GM19468 (cell line): Measurements from ENCODE around the gene IGLL5.

Source experiments
- ATAC-seq: cut with Tn5 transposase; IDR thresholded peaks from one replicate; pipeline ENCODE4 v1.9.1; 2021; ENCODE audit warnings: mild to moderate bottlenecking, moderate library complexity, moderate number of reproducible peaks; ENCODE audit not compliant: unreplicated experiment; ENCODE audit errors: extremely low read depth

IGLL5 gene

DNA sequence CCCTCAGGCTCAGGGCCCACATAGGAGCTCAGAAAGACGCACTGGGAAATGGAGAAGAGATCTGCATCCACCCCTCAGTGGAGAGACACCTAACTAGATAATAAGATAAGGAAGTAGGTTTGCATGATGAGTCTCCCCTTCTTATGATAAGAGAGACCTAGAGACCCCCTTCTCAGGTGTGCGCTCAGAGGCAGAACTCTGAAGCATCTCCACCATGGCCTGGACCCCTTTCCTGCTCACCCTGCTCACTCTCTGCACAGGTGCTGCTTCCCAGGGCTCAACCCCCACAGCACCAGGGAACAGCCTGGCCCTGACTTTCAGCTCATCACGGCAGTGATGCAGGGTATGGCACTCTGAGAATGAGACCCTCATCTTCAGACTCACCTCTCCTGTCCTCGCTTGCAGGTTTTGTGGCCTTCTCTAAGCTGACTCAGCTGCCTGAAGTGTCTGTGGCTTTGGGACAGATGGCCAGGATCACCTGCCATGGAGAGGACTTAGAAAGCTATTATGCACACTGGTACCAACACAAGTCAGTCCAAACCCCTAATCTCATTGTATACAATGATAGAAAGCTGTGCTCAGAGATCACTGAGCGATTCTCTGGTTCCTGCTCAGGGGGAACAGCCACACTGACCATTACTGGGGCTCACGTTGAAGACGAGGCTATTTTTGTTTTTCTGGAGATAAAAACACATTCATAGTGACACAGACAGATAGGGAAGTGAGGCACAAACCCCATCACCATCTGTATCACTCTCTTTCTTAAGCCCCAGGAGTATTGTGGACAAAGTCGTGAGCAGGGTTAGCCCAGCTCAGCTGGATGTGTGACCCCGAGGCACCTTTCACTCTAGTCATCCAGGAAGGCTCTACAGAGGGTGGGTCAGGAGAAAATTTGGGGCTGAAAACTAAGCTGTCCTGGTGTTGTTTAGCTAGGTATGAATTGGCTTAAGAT, 29.7 kb upstream of the IGLL5 start:
- ATAC-seq = no peak

DNA sequence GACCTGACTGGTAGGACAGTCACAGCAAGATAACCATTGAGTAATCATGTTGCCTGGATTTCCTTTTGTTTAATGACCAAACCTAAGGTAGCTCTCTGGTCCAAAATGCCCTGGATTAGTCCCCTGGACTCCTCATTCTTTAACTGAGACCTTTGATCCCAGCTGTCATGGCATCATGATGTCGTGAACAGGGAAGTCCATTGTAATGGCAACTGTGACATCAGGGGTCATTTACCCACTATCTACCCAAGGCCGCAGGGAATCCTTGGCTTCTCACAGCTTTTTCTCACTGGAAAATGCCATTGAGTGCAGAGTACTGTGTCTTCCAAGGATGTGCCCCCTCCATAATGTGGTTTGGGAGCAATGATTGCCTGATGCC, 29.1 kb upstream of the IGLL5 start:
- no peak for ATAC-seq

DNA sequence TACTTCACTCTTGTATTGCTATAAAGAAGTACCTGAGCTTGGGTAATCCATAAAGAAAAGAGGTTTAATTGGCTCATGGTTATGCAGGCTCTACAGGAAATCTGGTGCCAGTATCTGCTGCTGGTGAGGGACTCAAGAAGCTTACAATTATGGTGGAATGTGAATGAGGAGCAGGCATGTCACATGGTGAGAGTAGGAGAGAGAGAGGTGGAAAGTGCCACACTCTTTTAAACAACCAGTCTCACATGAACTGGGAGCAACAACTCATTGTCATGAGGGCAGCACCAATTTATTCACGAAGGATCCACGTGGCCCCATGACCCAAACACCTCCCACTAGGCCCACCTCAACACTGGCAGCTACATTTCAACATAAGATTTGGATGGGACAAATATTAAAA, 24.6 kb upstream of the IGLL5 start:
- ATAC-seq = no peak

DNA sequence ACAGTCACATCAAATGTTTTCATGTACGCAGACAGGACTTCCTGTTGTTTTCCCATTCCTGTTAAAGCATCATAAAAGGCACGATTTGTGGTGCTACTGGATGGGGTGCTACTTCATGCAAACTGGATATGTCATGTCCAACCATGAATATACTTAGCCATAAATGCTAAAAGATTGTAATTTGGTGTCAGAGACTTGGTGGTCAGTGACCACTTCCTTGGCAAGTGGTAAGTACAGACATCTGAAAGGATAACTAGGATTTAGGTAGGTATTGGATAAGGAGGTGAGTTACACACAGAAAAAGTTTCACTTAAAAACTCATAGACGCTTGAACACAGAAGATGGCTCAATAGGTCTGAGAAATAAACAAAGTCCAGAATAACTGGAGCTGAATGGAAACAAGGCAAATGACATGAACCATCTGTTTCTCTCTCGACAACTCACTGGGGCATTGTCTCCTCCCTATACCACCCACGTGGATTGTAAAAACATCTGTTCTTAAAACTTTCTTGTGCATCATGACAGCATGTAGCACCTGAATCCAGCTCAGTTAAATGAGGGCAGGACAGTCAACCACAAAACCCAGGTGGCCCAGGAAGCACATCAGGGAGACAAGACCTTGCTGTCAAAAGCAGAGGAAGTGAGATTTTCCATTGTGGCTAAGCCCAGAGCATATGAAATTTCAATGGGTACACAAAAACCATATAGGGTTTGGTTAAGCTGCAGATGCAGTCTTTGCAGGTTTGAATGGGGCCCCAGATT, 22.1 kb upstream of the IGLL5 start:
- ATAC-seq = peak; percentile 58

DNA sequence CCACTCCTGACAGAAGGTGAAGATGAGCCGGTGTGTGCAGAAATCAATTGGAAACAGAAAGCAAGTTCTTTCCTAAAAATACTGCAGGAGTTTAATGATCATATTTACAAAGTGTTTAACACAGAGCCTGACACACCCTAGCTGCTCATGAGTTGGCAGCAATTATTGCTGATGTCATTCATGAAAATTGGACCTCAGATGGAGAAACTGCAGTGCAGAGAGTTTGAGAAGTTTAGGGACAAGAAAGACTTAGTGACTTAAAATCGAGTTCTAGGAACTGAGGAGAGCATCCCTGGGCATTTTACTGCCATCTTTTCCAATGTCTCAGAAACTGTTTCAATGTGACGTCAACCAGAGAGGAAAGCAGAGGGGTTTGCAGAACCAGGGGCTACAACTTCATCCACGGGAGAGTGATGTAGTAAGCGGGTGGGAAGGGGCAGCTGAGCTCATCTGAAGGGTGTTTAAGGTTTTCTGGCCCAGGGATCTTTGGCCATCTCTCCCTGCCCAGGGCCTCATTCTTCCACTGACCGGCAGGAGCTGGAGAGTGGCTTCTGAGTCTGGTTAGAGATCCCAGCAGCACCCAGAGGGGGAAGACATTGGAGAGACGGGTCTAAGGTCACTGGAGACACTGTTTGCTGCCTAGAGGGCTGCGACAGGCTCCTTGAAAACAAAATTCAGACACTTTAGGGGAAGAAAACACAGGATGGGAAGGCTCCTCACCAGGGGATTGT, 21.1 kb upstream of the IGLL5 start:
- no peak for ATAC-seq

DNA sequence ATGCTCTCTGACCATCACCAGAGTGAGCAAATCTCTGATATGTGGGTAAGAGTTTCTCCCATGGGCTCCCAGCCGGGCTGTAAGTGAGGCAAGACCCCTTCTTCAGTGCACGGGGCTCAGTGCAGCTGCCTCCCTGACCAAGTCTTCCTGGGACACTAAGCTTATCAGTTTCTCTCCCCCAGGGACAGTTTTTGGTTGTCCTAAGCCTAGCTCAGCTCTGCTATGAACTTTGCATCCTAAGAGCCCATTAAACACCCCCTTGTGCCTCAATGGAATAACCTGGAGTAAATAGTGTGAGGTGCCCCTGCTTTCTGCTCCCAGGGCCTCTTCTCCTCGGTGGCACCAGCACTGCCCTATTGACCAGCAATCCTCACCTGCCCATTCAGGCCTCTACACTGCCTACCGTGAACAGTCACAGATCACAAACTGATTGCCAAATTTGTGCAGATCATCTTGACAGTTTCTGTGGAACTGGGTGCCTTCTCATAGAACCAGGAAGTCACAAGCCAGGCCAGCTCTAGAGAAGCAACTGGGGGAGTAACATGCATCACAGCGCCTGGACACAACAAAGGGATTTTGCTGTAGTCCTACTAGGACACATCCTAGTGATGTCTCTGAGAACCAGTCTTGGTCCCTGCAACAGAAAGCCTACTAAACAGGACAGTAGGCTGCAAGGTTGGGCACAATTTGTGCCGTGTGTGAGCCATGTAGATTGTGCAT, 19.5 kb upstream of the IGLL5 start:
- ATAC-seq = no peak

DNA sequence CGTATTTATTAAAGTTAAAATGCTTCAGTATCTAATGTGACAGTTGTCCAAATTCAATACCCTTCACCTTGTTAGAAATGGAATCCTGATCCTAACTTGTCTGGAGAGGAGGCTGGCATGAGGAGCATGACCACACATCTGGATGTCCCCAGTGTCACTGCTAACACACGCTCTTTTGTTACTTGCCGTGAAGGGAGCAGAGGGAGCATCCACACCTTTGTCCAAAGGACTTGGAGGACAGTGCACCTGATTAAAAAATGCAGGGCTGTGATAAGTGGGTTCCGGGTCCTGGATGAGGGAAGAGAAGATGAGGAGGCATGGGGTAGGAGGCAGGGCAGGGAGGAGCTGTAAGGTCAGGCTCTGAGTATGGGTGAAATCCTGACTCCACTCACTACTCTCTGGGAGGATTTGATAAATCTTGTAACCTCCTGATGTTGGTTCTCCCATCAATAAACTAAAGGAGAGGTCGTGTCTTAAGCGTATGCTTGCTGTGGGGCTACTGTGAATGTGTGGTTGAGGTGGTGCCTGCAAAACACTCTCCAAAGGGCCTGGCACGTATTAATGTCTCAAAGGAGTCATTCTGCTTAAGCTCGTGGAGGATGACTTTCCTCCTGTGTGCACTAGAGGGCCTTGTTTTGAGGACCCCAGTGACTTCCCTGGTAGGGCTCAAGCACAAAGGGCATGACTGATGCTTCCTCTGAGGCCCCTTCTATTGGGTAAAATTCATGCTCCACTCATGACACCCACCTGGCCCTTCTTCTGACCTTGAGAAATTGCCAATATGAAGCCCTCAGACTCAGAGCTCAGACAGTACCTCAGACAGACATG, 16.8 kb upstream of the IGLL5 start:
- ATAC-seq = no peak

- ATAC-seq = no peak
Measured at GRCh38 chr22:22871536-22872278, 15.9 kb upstream of the IGLL5 start.

DNA sequence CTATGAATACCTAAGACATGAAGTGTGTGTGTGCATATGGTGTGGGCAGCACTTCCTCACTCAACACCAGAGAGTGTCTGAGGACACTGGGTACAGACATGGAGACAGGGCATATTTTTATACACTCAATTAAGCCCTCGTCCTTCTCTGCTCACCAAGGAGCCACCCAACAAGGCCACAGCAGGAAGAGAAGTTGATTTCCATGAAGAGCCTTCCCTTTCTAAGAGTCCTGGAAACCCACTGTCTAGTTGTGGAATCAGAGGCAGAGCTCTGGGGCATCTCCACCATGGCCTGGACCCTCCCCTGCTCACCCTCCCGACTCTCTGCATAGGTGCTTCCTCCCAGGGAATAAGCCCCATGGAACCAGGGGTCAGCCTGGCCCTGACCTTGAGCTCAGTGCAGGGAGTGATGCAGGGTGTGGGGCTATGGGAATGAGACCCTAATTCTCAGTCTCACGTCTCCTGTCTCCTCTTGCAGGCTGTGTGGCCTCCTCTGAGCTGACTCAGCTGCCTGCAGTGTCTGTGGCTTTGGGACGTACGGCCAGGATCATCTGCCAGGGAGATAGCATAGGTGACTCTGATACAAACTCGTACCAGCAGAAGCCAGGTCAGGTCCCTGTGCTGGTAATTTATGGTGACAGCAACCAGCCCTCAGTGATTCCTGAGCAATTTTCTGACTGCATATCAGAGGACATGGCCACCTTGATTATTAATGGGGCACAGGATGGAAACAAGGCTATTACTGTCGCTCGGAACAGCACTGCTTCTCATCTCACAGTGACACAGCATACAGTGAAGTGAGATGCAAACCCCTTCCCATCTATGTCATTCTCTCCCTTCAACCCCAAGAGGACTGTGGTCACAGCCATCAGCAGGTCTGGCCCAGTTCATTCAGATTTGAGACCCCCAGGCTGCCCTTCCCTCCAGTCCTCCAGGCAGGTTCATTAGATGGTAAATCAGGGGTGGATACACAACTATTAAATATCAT, 14.6 kb upstream of the IGLL5 start:
- ATAC-seq = no peak

DNA sequence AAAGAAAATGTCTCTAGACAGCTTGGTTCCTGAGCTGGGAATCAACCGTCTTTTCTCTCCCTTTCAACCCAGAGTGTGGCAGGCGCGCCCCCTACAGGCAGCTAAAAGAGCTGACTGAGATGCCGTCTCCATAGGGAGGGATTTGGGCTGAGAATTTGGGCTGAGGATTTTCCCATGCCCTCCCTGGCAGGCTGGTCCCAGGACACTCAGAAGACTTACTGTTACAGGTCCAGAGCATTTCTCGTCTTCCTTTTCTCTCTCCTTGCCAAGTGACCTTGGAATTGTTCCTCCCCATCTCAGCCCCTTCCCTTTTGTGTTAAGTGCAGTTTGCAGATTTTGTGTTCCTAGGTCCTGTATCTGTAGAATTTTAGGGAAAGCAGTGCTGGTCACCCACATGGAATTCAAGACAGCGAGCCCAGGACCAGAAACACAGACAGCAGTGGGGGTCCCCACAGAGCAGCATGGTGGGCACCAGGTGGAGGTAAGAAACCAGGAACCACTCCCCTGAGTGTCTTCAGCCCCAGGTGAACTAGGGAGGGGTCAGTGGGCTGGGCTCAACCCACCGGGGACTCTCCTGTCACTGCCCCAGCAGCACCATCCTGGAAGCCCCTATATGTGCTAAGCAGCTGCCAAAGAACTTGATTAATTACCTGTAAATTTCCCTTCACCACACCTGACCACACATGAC, 9.9 kb upstream of the IGLL5 start:
- ATAC-seq = no peak

DNA sequence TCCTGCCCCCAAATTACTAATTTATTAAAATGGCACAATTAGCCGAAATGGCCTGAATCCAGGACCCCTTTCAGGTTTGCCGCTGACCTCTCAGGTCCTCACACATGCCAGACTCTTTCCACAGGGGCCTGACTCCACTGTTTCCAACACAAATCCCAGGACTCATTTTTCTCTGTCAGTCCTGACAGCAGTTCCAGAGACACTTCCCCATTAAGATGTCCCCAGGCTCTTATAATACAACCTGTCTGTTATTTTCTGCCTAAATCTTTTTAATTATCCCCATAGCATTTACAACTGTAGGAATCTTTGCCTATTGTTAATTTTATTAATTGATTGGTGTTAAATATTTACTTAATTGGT, 9.4 kb upstream of the IGLL5 start:
- no peak for ATAC-seq

- ATAC-seq = no peak
Measured at GRCh38 chr22:22878801-22879674, 8.6 kb upstream of the IGLL5 start.

DNA sequence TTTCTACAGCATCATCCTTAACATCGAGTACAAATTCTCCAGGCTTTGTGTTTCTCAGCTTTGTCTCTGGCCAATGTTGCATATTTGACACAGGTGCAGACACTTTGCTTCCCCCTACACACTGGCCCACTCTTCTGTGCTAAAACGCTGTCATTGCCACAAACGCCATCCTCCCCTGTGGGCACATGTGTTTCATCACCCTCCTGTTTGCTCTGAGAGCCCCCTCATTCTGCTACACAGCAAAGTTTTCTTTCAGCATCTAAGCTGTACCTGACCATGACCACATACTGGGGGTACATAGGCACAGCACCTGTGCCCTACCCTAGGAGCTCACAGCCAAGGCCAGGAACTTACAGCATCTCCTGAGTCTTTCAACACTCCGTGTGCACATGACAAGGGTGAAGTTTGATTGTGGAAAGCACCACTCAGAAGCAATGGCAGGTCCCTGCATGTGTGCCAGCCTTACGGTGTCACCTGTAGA, 7.9 kb upstream of the IGLL5 start:
- no peak for ATAC-seq

GRCh38 chr22:22880645-22881044, 7.0 kb upstream of the IGLL5 start:
- no peak for ATAC-seq

GRCh38 chr22:22881116-22882000, 6.3 kb upstream of the IGLL5 start:
- no peak for ATAC-seq
